SHP77 treated with DMSO at 0.1 percent for 48 hours (cell line): ENCODE data around the gene GPR78.
"Not testable (repeated sequence)": the region's sequence is repeated elsewhere in the genome, so short reads cannot be mapped to it uniquely, and the experiment has no call there.

Experiments
- DNase-seq: peaks from one replicate; lab custom pipeline; 2025; lab: John Stamatoyannopoulos, UW

Gene GPR78

DNA sequence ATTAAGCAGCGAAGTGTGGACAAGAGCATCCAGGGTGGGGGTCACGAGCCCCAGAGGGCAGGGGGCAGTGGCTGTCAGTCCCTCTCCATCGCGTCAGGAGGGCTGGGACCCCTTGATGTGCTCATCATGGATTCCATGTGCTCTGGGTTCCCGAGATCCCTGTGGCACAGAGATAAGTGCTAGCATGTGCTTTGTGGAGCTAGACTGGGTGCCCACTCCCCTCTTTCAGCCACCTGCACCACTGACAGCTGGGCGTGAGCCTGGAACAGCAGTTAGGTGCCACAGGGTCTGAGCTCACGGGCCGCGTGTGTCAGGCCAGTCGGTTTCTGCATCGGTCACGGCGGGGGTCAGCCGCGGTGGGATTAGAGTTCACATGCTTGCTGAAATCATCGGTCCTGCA lies 36.6 kb downstream of the GPR78 start:
- no peak for DNase-seq

DNA sequence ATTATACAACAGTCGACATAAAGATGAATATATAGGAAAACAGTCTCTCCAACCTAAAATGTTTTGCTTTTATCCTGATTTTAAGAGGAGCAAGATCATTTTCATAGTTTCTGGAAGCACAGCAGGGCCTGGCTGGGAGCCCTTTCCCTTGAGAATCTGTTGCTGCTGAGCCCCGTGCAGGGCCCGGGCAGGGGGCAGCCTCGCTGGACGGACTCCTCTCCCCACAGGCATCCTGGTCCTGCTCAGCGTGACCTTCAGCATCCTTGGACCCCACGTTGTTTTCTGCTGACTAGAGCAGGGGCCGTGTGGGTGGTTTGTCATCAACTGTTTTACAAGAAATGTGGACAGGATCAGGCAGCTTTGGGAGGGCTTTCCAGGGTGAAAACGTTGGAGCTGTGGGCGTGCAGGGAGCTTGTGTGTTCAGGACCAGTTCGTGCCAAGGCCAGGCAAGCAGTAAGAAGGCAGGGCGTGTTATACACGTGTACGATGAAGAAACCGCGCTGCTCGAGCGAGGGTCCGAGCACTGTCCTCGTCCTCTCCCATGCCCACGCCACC lies 37.4 kb downstream of the GPR78 start:
- no peak for DNase-seq

DNA sequence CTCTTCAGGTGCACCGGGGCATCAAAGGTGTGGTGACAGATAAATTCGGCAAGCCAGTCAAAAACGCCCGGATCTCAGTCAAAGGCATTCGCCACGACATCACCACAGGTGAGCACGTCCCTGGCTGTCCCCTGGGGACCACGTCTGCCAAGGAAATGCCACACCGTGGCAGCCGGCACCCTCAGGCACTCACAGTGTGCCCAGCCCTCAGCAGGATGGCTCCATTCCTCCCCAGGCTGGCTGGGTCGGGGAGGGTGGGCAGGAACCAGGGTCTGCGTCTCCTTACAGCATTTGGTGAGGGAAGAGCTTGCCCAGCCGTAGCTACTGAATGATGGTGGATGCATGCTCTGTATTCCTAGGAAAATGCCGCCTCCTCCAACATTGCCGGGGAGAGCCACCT lies 38.2 kb downstream of the GPR78 start:
- no peak for DNase-seq

DNA sequence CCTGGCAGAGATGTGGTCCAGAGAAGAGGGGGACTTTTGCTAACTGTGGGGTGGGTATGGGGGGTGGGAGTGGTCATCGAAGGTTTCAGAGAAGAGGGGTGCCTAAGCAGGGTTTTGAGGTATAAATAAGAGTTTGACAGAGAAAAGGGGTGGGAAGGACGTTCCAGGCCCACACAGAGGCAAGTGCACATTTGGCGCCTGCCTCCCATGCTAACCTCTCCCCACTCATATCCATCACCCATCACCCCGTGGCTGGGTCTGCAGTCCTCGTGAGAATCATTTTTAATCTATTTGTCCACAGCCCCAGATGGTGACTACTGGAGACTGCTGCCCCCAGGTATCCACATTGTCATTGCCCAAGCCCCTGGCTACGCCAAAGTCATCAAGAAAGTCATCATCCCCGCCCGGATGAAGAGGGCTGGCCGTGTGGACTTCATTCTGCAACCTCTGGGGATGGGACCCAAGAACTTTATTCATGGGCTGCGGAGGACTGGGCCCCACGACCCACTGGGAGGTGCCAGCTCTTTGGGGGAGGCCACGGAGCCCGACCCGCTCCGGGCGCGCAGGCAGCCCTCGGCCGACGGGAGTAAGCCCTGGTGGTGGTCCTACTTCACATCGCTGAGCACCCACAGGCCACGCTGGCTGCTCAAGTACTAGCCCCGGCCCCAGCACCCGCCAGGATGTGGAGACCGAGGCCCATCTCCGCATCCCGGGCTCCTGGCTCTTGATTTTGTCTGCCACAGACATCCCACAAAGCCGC lies 38.9 kb downstream of the GPR78 start:
- DNase-seq: no peak

DNA sequence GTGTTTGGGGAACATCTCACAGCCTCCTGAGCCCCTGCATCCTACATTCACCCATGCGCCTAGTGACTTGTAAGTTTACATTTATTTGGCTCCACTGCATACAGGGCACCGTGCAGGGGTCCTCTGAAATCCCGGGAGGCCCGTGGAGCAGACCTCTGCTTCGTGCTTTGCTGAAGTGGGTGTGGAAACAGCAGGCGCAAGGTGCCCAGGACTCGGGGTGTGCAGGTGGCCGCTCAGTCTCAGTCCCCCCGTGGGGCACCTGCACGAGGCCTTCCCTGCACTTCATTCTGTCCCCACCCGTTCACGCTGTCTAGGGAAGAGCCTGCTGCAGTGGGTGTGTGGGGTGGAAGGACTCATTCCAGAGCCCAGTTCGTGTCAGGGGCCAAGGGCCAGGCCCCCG lies 40.9 kb downstream of the GPR78 start:
- not testable (repeated sequence) for DNase-seq

DNA sequence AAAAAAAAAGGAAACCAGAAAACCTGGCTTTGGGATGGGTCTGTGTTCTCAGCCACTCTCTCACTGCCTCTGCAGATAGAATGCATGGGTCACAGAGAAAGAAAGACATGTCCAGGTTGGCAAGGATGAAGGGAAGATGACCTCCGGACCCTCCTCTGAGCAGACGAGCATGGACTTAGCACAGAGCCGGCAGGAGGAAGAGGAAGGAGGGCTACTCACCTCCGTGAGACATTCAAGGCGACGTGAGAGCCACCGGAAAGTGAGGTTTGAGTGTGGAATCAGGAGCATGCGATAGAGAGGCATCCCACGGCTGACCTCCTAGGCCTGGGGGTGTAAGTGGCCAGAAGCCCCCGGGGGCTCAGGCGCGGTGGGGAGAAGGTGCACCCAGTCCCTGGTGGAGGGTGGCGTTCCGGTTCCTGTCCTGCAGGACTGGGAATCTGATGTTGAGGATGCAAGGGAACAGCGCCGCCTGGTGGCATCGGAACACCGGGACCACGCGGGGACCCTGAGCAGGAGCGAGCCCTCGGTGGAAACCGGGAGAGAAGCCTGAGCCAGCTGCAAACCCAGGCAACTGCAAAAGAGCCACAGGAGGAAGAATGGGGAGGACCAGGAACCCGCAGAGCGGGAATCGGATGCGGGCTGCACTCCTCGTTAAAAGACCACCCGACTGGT lies 44.5 kb downstream of the GPR78 start:
- DNase-seq: not testable (repeated sequence)

DNA sequence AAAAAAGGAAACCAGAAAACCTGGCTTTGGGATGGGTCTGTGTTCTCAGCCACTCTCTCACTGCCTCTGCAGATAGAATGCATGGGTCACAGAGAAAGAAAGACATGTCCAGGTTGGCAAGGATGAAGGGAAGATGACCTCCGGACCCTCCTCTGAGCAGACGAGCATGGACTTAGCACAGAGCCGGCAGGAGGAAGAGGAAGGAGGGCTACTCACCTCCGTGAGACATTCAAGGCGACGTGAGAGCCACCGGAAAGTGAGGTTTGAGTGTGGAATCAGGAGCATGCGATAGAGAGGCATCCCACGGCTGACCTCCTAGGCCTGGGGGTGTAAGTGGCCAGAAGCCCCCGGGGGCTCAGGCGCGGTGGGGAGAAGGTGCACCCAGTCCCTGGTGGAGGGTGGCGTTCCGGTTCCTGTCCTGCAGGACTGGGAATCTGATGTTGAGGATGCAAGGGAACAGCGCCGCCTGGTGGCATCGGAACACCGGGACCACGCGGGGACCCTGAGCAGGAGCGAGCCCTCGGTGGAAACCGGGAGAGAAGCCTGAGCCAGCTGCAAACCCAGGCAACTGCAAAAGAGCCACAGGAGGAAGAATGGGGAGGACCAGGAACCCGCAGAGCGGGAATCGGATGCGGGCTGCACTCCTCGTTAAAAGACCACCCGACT lies 50.2 kb downstream of the GPR78 start:
- DNase-seq: not testable (repeated sequence)

DNA sequence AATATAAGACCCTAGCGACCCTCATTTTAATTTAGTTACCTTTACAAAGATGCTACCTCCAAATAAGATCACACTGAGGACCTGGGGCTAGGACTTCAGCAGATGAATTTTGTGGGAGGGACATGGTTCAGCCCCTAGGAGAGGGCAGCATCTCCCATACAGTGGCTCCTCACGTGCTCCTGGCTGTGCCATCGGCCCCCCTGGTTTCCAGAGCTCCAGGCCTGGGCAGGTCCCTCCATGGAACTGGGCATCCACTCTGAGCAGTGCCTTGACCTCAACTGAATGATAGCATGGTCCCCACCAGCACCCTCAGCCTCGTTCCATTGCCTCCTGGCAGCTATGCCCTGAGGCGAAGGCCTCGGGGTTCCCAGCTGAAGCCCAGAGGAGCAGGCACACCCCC lies 51.7 kb downstream of the GPR78 start:
- DNase-seq: not testable (repeated sequence)

DNA sequence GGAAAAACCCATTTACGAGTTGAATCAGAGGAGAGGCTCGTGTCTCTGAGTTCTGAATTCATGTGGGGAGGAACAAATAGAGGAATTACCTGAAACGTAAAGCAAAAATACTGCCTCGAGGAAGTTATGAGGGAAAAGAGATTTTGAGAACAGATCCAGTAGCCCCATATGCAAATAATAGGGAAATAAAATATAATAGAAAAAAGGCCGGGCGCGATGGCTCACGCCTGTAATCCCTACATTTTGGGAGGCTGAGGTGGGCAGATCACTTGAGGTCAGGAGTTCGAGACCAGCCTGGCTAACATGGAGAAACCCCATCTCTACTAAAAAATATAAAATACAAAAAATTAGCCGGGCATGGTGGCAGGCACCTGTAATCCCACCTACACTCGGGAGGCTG lies 54.6 kb downstream of the GPR78 start:
- DNase-seq: not testable (repeated sequence)

DNA sequence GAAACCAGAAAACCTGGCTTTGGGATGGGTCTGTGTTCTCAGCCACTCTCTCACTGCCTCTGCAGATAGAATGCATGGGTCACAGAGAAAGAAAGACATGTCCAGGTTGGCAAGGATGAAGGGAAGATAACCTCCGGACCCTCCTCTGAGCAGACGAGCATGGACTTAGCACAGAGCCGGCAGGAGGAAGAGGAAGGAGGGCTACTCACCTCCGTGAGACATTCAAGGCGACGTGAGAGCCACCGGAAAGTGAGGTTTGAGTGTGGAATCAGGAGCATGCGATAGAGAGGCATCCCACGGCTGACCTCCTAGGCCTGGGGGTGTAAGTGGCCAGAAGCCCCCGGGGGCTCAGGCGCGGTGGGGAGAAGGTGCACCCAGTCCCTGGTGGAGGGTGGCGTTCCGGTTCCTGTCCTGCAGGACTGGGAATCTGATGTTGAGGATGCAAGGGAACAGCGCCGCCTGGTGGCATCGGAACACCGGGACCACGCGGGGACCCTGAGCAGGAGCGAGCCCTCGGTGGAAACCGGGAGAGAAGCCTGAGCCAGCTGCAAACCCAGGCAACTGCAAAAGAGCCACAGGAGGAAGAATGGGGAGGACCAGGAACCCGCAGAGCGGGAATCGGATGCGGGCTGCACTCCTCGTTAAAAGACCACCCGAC lies 55.8 kb downstream of the GPR78 start:
- DNase-seq: not testable (repeated sequence)
